ENCODE data around the gene STAMBPL1. TPM values are rescaled to one million over a fixed set of nuclear protein-coding genes. Genes with fewer than 3 reads are reported as not detected.

Gene STAMBPL1
- total RNA-seq, 1 experiment from 2014 or later: 25.2 TPM

DNA sequence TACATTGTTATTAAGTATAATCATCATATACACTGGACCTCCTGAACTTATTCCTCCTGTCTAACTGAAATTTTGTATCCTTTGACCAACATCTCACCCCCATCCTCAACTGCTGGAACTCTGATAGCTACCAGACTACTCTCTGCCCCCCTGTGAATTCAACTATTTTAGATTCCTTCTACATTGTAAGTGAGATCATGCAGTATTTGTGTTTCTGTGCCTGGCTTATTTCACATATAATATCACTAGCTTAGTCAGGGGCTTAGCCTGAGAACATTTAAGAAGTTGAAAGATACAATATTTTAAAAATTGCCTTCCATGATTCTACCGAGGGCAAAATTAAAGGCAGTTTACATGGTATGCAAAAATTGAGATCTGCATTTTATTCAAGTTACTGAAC lies 26.9 kb downstream of the STAMBPL1 start:
- POLR2A ChIA-PET: no interaction called here
- no peaks in the 10 kb centered on the region for H3K27me3 ChIP-seq (ENCODE audit: control insufficient read depth, insufficient read depth, low read length)
- H3K27ac ChIP-seq (ENCODE audit: low read length): no peak overlapping the region
- H3K4me1 ChIP-seq (ENCODE audit: control insufficient read depth, insufficient read depth, low read length): no peaks in the 10 kb centered on the region
- in situ Hi-C loops (cut with HindIII; ENCODE audit: low pct_unique_long_range_greater_than_20kb, low sequenced_read_pairs): no loop called here
- H3K9me3 ChIP-seq (ENCODE audit: control insufficient read depth, insufficient read depth, low read depth, low read length): no peaks in the 10 kb centered on the region
- no peak for ATAC-seq
- TF ChIP-seq SIN3A (IDR thresholded peaks at IDR 0.05; ENCODE audit: borderline replicate concordance, insufficient read depth, low read depth, low read length) (no peak), REST (IDR thresholded peaks at IDR 0.05; ENCODE audit: insufficient read depth in 1 of 2, low read depth in 2 of 2, low read length in 1 of 2) (no peak)
- no peak overlapping the region for H3K4me3 ChIP-seq (ENCODE audit: low read depth in 2 of 2, low read length in 2 of 2)
- CTCF ChIA-PET: no interaction called here
- BruUV-seq (replicated peaks): no TSS peak
- H3K36me3 ChIP-seq (ENCODE audit: control insufficient read depth, insufficient read depth, low read length): peaks cover 21% of the 10 kb centered on the region
- intact Hi-C loops (cut with micrococcal nuclease; ENCODE audit: unreplicated experiment): no loop called here
- DNase-seq (ENCODE audit: low read depth, low spot score): no peak

DNA sequence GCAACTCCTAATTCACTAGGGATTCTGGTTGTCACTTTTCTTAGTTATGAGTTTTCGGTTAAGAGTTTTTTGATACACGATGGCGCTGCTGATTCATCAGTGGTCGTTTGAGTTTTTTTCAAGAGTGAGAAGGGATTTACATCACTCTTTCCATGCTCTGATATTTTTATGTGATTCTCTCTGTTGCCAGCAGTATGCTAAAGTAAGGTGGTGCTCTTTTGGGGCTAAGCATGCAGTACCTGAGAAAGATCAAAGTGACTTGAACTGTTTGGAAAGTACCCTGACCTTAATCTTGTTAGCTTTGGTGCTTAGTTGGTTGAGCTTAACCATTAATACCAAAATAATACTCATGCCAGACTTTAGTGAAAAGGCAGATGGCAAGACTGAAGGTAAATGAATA lies 28.1 kb downstream of the STAMBPL1 start:
- peaks cover 16% of the 10 kb centered on the region for H3K36me3 ChIP-seq (ENCODE audit: control insufficient read depth, insufficient read depth, low read length)
- POLR2A ChIA-PET: no interaction called here
- ATAC-seq: no peak

More for the DNA sequence above, 28.1 kb downstream of the STAMBPL1 start:
- no peak for TF ChIP-seq SIN3A (IDR thresholded peaks at IDR 0.05; ENCODE audit: borderline replicate concordance, insufficient read depth, low read depth, low read length)
- TF ChIP-seq REST (IDR thresholded peaks at IDR 0.05; ENCODE audit: insufficient read depth in 1 of 2, low read depth in 2 of 2, low read length in 1 of 2): no peak
- no peak for TF ChIP-seq TCF7L2 (IDR thresholded peaks at IDR 0.05; ENCODE audit: low read depth, low read length)
- no peak for TF ChIP-seq CTCF (IDR thresholded peaks at IDR 0.05)
- no peak for TF ChIP-seq POLR2AphosphoS5 (IDR thresholded peaks at IDR 0.05; ENCODE audit: low read depth, low read length)
- DNase-seq (ENCODE audit: low read depth, low spot score): no peak
- CTCF ChIA-PET: no interaction called here
- no peaks in the 10 kb centered on the region for H3K9me3 ChIP-seq (ENCODE audit: control insufficient read depth, insufficient read depth, low read depth, low read length)
- BruUV-seq (replicated peaks): no TSS peak
- H3K27me3 ChIP-seq (ENCODE audit: control insufficient read depth, insufficient read depth, low read length): no peaks in the 10 kb centered on the region
- intact Hi-C loops (cut with micrococcal nuclease; ENCODE audit: unreplicated experiment): no loop called here
- in situ Hi-C loops (cut with HindIII; ENCODE audit: low pct_unique_long_range_greater_than_20kb, low sequenced_read_pairs): no loop called here
- no peaks in the 10 kb centered on the region for H3K4me1 ChIP-seq (ENCODE audit: control insufficient read depth, insufficient read depth, low read length)
- no peak overlapping the region for H3K4me3 ChIP-seq (ENCODE audit: low read depth in 2 of 2, low read length in 2 of 2)
- no peak overlapping the region for H3K27ac ChIP-seq (ENCODE audit: low read length)
